K562 (cell line): ENCODE data around the gene ACKR2. TPM values are rescaled to one million over a fixed set of nuclear protein-coding genes. Genes with fewer than 3 reads are reported as not detected.

Experiments
- ATF3 ChIP-seq, 2 experiments: fragments of 450-650 bp in 1 of 2; sonication (generic) in 1 of 2; formaldehyde crosslinking in 1 of 2; IDR thresholded peaks in 1 of 2; conservative IDR thresholded peaks in 1 of 2; 2 replicates each; pipeline versions ENCODE4 v1.6.1 to v1.8.1; 2016 to 2023; ENCODE audit warnings: mild to moderate bottlenecking in 2 of 2, moderate library complexity in 2 of 2, inconsistent platforms in 1 of 2, missing genetic modification reagents in 1 of 2
- FOXO4 ChIP-seq: fragments of 450-650 bp; formaldehyde crosslinking; IDR thresholded peaks from 2 replicates; pipeline ENCODE4 v1.4.0; 2020; ENCODE audit warnings: mild to moderate bottlenecking, moderate library complexity
- GABPB1 ChIP-seq: sonication (generic); formaldehyde crosslinking; IDR thresholded peaks from 2 replicates; pipeline ENCODE4 v1.8.0; 2022; ENCODE audit warnings: mild to moderate bottlenecking, missing genetic modification reagents
- L3MBTL2 ChIP-seq: fragments of 450-650 bp; IDR thresholded peaks from 2 replicates; pipeline ENCODE4 v1.6.1; 2016; ENCODE audit warnings: mild to moderate bottlenecking, moderate library complexity
- MAX ChIP-seq: sonication (generic); formaldehyde crosslinking; IDR thresholded peaks from 2 replicates; pipeline ENCODE4 v1.9.0; 2022; ENCODE audit warnings: mild to moderate bottlenecking, missing genetic modification reagents
- NFIC ChIP-seq: fragments of 450-650 bp; IDR thresholded peaks from 2 replicates; pipeline ENCODE4 v1.6.1; 2017; ENCODE audit warnings: mild to moderate bottlenecking, inconsistent platforms
- NR2C2 ChIP-seq, 2 experiments: fragments of 200-800 bp in 1 of 2; sonication (Bioruptor generic) in 1 of 2; sonication (generic) in 1 of 2; formaldehyde crosslinking in 1 of 2; IDR thresholded peaks; 2 replicates each; pipeline versions ENCODE4 v1.6.1 to v1.8.0; 2016 to 2022; ENCODE audit warnings: mild to moderate bottlenecking in 1 of 2, missing compliant biosample characterization in 1 of 2, missing genetic modification characterization in 1 of 2, missing genetic modification reagents in 1 of 2
- NR4A1 ChIP-seq, 2 experiments: fragments of 250-450 bp in 1 of 2; fragments of 450-650 bp in 1 of 2; sonication (Bioruptor Pico) in 1 of 2; IDR thresholded peaks; 2 replicates each; pipeline versions ENCODE4 v1.4.0 to v1.6.1; 2016 to 2020; ENCODE audit warnings: mild to moderate bottlenecking in 2 of 2, missing compliant biosample characterization in 1 of 2, missing genetic modification characterization in 1 of 2, moderate library complexity in 1 of 2
- NRF1 ChIP-seq, 2 experiments: fragments of 450-650 bp; IDR thresholded peaks in 1 of 2; conservative IDR thresholded peaks in 1 of 2; 2 replicates each; pipeline ENCODE4 v1.6.1; 2014; ENCODE audit warnings: mild to moderate bottlenecking in 2 of 2
- TCF3 ChIP-seq: sonication (generic); formaldehyde crosslinking; IDR thresholded peaks from 2 replicates; pipeline ENCODE4 v1.4.0; 2020; ENCODE audit warnings: mild to moderate bottlenecking, missing genetic modification reagents
- ZNF217 ChIP-seq: sonication (generic); formaldehyde crosslinking; IDR thresholded peaks from 2 replicates; pipeline ENCODE4 v1.8.0; 2022; ENCODE audit warnings: mild to moderate bottlenecking, missing genetic modification reagents
- ZNF431 ChIP-seq: sonication (generic); formaldehyde crosslinking; IDR thresholded peaks from 2 replicates; pipeline ENCODE4 v1.8.0; 2022; ENCODE audit warnings: mild to moderate bottlenecking, missing genetic modification reagents
- polyA plus RNA-seq, 8 experiments: library from polyadenylated mRNA; depleted of rRNA in 4 of 8; stranded (reverse) in 5 of 8; unstranded in 3 of 8; fragments of >200 nt; fragmentation: Nextera tagmentation in 2 of 8; fragmentation: Illumina TruSeq in 1 of 8; extraction: Ambion mirVana in 2 of 8; extraction: Trizol in 1 of 8; gene quantifications; 2 replicates each; pipeline versions ENCODE4 v1.2.1 to v1.2.3, GENCODE V29; 2011 to 2014; ENCODE audit warnings: inconsistent platforms in 1 of 8, missing spikeins in 1 of 8
- total RNA-seq, 7 experiments: library from RNA; depleted of rRNA in 6 of 7; stranded (reverse); fragments of >200 nt in 6 of 7; fragmentation: Illumina TruSeq in 2 of 7; extraction: Trizol in 2 of 7; gene quantifications; 2 replicates each; pipeline versions ENCODE4 v1.2.1 to v1.2.3, GENCODE V29; 2011 to 2021; ENCODE audit warnings: low replicate concordance in 1 of 7
- TF ChIP-seq, protein P1 (sequence below): fragments of 450-650 bp; formaldehyde crosslinking; IDR thresholded peaks from 2 replicates; pipeline ENCODE4 v1.4.0; 2020; ENCODE audit warnings: mild to moderate bottlenecking, moderate library complexity
- TF ChIP-seq, protein P2 (sequence below): conservative IDR thresholded peaks from 2 replicates; pipeline ENCODE4 v1.6.1; 2011; ENCODE audit warnings: low read depth, mild to moderate bottlenecking, low read length; ENCODE audit not compliant: control insufficient read depth
- TF ChIP-seq, protein P3 (sequence below): fragments of 200-800 bp; sonication (Bioruptor generic); IDR thresholded peaks from 2 replicates; pipeline ENCODE4 v1.6.1; 2017; ENCODE audit warnings: missing genetic modification characterization, missing compliant biosample characterization
- TF ChIP-seq, protein P4 (sequence below): fragments of 450-650 bp; IDR thresholded peaks from 2 replicates; pipeline ENCODE4 v1.6.1; 2014; ENCODE audit warnings: low read depth, mild to moderate bottlenecking, moderate library complexity, borderline replicate concordance

Gene ACKR2
- total and polyA plus RNA-seq, 9 of the 15 experiments (the other 6 are each of a cell fraction or from before 2014, with no cell fraction given): 0.03 to 0.69 (median 0.25) TPM; not detected in 1

DNA sequence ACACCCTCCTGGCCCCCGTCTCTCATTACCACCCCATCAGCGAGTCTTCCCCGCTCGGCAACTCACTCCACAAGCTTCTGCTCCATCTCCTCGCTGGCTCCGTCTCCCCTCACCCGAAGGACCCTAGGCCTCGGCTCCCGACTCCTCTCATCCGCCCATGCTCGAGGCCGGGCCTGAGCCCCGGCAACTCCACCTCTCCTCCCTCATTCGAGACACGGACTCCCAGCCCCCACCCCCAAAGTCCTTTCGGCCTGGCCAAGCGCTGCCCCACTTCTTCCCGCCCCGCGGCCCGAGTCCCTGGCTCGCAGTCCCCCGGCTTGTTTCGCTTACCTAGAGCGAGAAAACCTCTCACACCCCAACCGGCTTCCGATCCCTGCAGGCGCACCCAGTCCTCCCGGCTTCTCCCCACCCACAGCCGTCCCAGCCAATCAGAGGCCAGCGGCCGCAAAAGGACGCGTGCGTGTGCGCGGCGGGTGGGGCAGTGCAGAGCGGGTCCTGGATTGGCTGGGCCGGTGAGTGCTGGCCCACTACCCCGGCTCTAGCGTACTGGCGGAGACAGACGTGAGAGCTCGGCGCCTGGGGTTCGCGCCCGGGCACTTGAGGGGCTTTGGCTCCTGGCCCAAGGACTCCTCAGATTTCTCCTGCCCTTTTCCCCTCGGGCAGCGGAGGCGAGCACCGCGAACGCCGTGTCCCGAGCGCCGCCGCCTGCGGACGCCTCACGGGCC lies 5.0 kb upstream of the ACKR2 start, which contains the start of gene HIGD1A (continued):
- TF ChIP-seq, protein P1, sequence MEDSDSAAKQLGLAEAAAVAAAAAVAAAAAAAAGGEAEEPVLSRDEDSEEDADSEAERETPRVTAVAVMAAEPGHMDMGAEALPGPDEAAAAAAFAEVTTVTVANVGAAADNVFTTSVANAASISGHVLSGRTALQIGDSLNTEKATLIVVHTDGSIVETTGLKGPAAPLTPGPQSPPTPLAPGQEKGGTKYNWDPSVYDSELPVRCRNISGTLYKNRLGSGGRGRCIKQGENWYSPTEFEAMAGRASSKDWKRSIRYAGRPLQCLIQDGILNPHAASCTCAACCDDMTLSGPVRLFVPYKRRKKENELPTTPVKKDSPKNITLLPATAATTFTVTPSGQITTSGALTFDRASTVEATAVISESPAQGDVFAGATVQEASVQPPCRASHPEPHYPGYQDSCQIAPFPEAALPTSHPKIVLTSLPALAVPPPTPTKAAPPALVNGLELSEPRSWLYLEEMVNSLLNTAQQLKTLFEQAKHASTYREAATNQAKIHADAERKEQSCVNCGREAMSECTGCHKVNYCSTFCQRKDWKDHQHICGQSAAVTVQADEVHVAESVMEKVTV (CRISPR knock-in tag): no peak
- TF ChIP-seq ZNF431 (CRISPR knock-in tag) (0 out of 2 replicates have a peak, but pooled peaks have one; percentile 45), FOXO4 (0 out of 2 replicates have a peak, but pooled peaks have one; percentile 11), GABPB1 (CRISPR knock-in tag) (peak; percentile 57), NFIC (peak; percentile 73), ATF3 (IDR thresholded peaks at IDR 0.05) (no peak), ATF3 (CRISPR knock-in tag; conservative IDR thresholded peaks at IDR 0.05) (no peak), NR2C2 (CRISPR knock-in tag; IDR thresholded peaks at IDR 0.05) (no peak), NR2C2 (tag; IDR thresholded peaks at IDR 0.05) (peak; percentile 71), NR4A1 (CRISPR knock-in tag; IDR thresholded peaks at IDR 0.05) (0 out of 2 replicates have a peak, but pooled peaks have one; percentile 64), NR4A1 (tag; IDR thresholded peaks at IDR 0.05) (no peak), TCF3 (CRISPR knock-in tag) (0 out of 2 replicates have a peak, but pooled peaks have one; percentile 13), NRF1 (conservative IDR thresholded peaks at IDR 0.05 in 1 of 2, IDR thresholded peaks at IDR 0.05 in 1 of 2) (peak; percentile 93 to 94), ZNF217 (CRISPR knock-in tag) (no peak), MAX (CRISPR knock-in tag) (peak; percentile 80), L3MBTL2 (peak; percentile 88)
- TF ChIP-seq, protein P2, sequence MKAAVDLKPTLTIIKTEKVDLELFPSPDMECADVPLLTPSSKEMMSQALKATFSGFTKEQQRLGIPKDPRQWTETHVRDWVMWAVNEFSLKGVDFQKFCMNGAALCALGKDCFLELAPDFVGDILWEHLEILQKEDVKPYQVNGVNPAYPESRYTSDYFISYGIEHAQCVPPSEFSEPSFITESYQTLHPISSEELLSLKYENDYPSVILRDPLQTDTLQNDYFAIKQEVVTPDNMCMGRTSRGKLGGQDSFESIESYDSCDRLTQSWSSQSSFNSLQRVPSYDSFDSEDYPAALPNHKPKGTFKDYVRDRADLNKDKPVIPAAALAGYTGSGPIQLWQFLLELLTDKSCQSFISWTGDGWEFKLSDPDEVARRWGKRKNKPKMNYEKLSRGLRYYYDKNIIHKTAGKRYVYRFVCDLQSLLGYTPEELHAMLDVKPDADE: peak; percentile 44
- TF ChIP-seq, protein P3, sequence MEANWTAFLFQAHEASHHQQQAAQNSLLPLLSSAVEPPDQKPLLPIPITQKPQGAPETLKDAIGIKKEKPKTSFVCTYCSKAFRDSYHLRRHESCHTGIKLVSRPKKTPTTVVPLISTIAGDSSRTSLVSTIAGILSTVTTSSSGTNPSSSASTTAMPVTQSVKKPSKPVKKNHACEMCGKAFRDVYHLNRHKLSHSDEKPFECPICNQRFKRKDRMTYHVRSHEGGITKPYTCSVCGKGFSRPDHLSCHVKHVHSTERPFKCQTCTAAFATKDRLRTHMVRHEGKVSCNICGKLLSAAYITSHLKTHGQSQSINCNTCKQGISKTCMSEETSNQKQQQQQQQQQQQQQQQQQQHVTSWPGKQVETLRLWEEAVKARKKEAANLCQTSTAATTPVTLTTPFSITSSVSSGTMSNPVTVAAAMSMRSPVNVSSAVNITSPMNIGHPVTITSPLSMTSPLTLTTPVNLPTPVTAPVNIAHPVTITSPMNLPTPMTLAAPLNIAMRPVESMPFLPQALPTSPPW (CRISPR knock-in tag): peak; percentile 96
- TF ChIP-seq, protein P4, sequence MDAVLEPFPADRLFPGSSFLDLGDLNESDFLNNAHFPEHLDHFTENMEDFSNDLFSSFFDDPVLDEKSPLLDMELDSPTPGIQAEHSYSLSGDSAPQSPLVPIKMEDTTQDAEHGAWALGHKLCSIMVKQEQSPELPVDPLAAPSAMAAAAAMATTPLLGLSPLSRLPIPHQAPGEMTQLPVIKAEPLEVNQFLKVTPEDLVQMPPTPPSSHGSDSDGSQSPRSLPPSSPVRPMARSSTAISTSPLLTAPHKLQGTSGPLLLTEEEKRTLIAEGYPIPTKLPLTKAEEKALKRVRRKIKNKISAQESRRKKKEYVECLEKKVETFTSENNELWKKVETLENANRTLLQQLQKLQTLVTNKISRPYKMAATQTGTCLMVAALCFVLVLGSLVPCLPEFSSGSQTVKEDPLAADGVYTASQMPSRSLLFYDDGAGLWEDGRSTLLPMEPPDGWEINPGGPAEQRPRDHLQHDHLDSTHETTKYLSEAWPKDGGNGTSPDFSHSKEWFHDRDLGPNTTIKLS: peak; percentile 20; the same call in 1 of the 2 replicates
